Retina (tissue), 1 donor: ENCODE results near the gene ESYT2.
A peak's percentile ranks its signal among the peaks of the same experiment; 100 is the strongest.

Experiments
- DNase-seq: peaks from one replicate; pipeline ENCODE4 v3.0.0-alpha.2; 2016

The ESYT2 gene

DNA sequence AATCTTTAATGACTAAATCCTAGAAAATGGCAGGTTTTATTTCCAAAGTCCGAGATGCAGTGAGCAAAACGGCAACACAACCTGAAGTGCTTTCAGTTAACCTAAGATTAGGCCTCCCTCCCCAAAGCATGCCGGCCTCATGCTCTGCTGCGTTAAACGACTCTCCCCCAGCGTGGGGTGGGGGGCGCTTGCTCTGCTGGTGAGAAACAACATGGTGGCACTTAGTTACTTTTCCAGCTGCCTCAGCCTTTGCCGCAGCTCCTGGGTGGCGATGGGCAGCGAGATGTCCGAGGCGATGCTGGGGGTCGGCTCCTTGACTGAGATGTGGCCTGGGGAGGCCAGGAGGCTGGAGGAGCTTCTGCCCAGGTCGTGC lies 88.0 kb downstream of the ESYT2 start:
- DNase-seq, result no peak

DNA sequence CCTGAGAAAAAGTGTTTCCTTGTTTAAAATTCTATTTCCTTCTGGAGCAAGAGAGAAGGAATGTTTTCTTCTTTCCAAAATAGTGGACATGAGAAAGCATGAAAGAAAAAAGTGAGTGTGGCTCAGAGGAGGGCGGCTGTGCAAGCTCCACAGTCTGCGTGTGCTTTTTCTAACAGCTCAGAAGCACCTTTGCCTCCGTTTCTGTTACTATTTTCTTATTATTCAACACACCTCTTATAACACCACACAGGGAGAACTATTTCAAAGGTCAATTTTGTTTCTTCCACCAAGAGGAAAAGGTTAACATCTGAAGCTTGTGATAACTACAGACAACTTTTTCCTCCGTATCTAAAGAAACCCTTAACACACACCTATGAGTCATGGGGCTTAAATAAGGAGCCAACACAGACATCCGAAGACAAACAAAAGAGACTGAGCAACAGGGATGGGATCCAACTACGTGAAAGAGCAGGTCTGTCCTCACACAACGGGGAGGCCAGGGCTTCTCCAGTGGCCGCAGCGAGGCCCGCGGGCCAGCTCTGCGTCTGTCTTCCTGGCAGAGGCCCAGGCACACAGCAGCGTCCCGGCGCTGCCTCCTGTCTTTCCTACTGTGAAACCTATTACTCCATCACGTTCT lies 88.5 kb downstream of the ESYT2 start:
- DNase-seq, result no peak

DNA sequence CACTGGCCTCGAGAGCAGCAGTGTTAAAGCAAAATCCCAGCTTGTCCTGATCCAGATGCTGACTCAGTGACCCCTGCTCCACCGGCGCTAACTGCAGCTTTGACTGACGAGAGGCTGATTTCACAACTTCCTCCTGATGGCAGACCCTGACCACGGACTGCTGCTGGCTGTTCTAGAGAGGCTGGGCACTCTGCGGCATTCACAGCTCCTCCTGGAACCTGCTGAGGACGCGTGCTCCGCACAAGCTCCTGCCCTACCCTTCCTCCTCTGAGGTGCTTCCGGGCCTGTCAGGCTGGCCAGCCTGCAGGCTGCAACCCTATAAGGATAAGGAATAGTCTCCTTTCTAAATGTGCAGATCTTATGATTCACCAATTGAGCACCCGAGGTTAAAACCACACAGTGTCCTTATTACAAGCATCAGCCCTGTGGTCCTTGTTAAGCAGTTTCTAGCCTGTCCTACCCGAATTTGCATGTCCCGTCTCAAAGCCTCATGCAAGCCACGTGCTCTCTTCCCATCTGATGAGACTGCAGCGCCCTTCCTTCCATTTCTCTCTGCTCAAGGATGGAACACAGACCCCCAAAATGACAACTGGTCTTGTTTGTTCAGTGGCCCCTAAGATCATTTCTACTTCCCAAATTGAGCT lies 89.2 kb downstream of the ESYT2 start:
- no peak for DNase-seq

DNA sequence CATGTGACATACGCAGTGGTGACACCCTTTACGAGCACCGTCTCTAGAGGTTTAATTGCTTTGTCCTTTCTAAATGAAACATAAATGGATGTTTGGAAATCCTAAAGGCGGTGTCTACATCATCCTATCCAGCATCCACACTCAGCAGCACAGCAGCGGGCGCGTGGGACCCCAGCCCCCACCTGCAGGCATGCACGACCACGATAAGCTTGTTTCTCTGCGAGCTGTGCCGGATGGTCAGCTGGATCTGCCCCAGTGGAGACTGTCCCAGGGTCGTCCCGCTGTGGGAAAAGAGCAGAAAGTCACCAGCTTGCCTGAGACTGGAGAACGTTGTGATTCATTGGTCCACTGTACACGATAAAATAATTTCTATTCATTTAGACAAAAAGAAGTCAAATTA lies 90.5 kb downstream of the ESYT2 start:
- no peak for DNase-seq

DNA sequence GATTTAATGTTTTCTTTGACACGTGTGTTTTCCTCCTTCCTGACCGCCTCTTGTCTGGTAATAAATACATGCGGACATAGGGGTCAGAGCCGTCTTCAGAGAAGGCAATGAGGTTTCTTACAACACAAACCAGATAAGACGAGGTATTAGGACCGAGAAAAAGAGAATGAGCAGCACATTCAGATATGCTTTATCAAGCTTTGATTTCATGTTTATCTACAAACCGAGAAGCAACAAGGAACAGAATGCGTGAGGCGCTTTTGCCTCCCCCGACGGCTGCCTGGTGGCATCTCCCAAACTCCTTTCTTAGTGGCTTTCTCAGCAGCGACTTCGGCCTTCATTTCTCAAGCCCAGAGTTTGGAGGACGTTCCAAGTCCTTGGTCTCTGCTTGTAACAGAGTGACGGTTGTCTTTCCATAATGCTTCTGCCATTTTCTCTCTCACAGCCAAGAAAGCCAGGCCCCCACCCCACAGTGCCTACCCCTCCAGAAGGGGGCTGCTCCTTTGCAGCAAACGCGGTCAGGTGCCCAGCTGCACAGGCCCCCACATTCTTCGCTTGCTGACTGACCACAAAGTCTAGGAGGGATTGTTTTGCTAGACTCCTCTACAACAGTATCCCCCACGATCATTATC lies 92.1 kb downstream of the ESYT2 start:
- no peak for DNase-seq

DNA sequence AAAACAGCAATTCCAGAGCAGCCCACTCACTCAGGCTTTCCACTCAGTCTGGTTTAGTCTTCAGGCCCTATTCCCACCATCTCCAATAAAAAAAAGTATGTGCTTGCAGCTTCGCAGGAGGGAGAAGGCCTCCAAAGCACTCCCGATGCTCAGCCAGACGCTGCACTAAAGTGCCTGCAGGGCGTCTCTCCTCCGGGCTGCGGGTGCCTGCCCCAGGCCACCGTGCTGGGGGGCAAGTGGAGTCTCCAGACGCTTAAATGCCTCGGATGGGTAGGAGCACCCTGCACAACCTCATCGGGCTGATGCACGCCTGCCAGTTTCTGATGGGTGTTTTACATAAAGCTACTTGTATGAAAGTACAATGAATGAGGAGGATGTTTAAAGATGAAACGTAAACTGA lies 93.4 kb downstream of the ESYT2 start:
- DNase-seq, result no peak

DNA sequence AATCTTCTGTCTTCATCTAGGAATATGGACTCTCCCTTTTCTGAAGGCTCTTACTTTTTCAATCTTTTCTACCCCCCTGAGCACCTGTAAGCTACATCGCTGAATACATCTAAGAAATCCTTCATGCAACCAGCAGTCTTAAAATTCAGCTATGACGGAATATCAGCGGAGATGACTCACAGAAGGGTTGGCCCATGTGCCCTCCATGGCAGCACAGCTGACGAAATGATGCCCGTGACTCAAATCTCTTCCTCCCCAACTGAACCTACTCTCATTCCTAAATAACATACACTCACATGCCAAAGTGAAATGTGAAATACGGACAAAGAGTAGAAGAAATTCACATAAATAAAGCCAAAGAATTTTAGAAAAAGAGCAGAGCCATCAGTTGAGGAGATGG lies 94.4 kb downstream of the ESYT2 start:
- DNase-seq, result no peak

DNA sequence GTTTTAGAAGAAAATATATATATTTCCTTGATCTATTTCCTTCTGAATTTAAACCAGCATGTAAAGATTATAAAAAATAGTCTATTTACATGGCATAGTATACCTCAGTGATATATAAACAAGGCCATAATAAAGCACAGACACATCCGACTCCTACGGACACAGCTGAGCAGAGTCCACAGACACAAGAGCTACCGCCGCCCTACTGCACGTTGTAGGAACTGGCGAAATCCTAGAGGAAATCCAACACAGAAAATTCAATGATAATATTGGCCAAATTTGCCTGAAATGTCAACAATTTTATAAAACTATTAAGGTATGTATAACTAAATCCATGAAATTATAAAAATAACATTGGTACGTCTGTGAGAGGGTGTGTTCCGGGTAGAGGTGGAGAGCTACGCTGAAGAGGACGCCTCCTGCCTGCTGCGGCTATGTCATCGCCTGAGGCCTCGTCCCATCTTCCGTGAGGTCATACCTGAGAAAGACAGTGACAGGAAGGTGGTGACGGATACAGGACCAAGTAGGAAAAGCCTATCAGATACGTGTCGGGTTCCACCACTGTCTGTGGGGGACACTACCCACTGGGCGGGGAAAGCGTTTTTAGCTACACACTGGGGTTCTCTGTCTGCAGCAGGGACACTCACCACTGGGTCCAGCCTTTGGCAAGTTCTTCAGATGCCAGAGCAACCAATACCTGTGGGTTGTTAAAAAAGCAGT lies 95.4 kb downstream of the ESYT2 start:
- DNase-seq, result no peak

DNA sequence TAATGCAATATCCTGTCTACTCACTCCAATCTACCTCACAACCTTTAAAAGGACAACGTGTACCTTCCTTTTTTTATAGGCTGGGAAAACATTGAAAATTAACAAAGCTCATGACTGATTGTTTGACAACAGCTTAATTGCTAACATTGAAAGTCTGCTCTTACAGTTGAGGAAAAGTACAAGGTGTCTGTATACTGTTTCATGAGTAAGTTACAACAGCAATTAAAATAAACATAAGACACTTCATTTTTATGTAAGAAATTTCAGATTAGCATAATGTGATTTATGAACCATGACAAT lies 96.1 kb downstream of the ESYT2 start:
- no peak for DNase-seq

DNA sequence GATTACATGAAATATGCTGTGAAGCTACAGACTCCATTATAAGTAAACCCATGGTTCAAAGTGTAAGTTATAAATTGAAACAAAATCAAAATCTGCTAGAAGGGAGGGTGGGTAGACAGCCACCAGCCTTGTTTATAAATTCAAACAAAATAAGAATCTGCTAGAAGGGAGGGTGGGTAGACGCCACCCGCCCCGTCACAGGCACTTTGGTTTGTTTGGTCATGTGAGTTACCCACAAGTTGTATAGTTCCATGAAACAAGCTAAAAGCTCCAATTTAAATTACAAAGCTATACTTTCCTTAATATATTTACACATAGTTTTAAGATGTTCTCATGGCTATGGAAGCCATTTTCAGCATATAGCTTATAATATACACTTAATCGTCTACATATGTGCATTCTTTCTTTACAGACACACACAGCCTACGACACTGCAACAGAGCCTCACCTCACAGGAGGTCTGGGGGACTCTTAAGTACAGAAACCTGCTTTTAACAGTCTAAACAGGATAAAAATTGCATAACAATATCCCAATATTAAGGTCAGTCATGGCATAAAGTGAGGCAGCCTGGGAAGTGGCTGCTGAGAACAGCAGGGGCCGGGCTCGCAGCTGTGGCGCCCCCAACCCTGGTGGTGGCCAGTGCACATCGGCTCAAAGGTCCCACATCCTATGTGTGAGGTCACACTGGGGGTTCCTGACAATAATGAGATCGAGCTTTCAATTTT lies 96.7 kb downstream of the ESYT2 start:
- DNase-seq, result no peak

DNA sequence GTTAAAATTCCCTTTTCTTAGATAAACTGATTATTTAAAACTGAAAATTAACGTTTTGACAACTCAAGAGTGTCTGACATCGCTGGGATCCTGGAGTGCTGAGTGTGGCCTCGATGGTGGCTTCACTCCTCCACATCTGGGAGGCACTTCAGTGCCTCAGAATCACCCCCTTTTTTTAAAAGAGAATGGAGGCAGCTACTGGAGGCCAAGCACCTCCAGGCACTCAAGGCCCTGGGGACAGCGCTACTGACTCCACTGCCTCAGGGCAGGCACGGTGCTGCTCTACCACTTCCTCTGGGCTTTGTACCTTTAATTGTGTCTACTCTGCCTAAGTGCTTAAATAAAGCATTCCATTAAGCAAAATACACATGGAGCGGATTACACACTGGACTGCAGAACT lies 97.5 kb downstream of the ESYT2 start:
- no peak for DNase-seq

DNA sequence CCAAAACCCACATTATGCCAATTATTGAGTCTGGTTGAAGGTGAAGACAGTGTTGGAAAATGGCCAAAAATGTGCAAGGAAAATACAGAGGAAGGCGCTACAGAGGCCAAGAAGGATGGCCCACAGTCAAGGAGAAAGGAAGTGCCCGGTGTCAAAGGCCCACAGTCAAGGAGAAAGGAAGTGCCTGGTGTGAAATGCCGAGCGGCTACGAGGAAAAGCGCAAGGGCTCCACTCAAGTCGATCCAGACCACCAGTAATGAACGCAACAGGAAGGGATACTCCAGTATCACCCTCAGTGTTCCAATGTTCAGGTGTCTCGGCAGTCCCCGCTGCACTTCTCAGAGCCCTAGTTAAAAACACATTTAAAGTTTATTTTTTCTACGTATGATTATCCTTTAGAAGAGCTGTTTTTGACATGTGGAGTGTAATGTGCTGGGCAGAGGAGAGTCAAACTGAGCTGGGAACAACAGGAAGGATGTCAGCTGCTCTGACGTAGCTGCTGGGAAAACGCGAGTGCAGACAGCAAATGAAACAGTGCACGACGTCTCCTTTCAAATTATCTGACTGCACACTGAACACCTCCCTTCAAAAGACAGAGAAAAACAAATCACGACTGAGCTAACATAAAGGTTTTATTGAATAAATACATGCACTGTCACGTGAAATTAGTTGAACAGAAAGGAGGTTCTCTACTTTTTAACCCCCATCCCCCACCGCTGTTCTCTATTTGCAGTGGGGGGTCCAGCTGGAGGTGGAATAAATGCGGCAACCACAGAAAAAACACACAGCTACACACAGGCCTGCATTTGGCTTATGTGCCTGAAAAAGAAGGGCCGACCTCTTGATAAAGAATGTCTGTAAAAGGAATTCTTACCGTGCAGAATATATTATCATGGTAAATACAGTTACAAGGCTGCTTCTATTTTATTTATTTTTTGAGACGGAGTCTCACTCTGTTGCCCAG lies 98.6 kb downstream of the ESYT2 start:
- DNase-seq, result peak; percentile 42

DNA sequence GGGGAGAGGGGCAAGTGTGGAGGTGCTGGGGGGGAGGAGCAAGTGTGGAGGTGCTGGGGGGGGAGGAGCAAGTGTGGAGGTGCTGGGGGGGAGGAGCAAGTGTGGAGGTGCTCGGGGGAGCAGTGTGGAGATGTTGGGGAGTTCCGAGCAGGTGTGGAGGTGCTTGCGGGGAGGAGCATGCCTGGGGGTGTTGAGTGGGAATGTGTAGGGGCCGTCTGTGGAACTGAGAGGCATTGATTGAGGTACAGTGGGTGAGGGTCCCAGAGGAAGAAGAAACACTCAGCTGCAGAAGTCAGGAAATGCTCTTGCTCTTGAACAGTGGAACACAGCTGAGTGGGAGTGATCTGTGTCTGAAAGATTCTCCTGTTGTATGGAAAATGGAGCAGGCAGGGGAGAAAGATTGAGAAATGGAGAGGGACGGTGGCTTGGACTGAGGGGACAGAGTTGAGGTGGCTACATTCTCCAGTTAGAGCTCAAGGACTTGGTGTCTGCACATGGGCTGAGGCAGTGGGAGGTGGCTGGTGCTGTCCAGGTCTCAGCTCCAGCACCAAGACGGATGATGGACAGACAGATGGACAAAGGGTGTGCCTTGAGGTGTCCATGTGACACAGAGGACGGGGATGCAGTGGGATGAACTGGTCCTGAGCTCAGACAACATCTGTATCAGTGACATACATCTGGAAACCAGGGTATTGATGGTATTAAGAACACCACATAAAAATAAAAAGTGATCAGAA lies 99.5 kb downstream of the ESYT2 start:
- DNase-seq, result no peak

DNA sequence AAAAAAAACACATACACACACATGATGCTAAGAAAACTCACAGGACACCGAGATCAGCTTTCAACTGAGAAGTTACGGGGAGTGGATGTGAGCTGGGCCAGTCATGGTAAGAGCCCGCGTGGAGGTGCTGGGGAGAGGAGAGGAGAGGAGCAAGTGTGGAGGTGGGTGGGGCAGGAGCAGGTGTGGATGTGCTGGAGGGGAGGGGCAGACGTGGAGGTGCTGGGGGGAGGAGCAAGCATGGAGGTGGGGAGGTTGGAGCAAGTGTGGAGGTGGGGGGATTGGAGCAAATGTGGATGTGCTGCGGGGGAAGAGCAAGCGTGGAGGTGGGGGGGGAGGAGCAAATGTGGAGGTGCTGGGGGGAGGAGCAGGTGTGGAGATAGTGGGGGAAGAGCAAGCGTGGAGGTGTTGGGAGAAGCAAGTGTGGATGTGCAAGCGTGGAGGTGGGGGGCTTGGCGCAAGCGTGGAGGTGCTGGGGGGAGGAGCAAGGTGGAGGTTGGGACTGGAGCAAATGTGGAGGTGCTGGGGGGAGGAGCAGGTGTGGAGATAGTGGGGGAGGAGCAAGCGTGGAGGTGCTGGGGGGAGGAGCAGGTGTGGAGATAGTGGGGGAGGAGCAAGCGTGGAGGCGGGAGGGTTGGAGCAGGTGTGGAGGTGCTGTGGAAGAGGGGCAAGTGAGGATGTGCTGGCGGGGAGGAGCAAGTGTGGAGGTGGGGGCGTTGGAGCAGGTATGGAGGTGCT lies 100.2 kb downstream of the ESYT2 start:
- DNase-seq, result no peak

DNA sequence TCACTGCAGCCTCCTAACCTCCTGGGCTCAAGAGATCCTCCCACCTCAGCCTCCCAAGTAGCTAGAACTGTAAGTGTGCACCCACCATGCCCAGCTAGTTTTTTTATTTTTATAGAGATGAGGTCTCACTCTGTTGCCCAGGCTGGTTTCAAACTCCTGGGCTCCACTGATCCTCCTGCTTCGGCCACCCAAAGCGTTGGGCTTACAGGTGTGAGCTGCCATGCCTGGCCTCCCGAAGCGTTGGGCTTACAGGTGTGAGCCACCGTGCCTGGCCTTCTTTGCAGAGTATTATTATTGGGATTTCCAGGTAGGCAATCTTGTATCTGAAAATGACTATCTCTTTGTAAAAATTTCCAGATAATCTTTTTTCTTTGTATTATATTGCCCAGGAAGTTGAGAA lies 101.6 kb downstream of the ESYT2 start:
- no peak for DNase-seq

DNA sequence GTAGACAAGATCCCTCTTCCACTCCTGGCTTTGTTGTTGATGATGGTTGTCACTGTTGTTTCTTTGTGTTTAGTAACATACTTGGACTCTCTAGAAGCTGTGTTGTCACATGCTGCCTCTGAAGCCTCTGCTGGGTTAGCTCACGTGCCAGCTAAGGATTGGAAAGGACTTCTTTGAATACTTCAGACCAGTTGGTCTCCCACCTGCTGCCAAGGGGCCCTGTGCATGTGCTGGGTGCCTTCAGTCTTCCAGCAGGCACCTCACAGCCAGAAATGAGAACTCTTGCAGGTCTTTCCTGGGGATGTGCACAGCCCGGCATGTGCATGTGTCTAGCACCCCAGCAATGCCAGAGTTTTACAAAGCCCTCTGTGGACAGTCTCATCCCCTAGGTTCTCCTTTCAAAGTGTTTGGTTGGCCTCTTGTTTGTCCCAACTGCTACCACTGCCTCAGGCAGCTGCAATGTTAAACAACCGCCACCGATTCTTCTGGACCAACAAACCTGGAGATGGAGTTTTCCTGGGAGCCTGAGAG lies 103.0 kb downstream of the ESYT2 start:
- no peak for DNase-seq

DNA sequence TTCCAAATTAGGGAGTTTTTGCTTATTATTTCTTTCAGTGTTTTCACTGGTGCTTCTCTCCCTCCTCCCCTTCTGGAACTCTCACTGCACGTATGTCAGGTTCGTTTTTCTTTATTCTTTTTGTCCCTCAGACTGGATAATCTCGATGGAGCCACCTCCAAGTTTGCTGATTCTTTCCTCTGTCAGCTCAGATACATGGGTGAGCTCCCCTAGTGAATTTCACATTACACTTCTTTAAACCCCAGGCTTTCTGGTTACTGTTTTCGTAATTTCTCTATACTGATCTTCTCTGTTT lies 103.9 kb downstream of the ESYT2 start:
- DNase-seq, result no peak

DNA sequence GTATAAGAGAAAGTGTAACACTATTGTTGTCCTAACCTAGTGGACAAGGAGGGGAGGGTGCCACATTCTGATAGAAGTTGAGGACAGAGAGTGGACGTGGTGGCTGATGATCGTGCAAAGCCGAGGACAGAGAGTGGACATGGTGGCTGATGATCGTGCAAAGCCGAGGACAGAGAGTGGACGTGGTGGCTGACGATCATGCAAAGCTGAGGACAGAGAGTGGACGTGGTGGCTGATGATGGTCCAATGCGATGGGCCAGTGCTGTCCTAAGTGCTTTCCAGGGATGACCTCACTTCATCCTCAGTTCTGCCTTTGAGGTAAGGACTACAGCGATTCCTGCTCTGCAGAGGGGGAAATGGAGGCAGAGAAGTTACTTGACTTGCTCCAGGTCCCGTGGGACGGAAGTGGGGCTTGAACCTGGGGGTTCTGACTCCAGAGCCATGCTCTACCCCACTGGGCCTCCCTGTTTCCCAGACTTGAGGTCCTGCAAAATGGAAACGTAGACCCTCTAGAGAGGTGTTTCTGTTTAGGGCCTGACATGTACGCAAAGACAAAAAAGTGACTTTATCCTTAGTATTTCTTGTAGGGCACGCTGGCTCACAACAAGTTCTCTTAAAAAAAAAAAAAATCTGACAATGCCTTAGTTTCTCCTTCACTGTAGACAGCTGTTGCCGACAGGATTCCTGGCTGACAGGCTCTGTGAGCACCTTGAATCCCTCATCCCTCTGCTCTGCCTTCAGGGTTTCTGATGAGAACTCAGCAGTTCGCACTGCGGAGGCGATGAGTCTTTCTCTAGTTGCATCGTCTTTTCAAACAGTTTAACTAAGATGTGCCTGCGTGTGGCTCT lies 104.4 kb downstream of the ESYT2 start:
- no peak for DNase-seq

DNA sequence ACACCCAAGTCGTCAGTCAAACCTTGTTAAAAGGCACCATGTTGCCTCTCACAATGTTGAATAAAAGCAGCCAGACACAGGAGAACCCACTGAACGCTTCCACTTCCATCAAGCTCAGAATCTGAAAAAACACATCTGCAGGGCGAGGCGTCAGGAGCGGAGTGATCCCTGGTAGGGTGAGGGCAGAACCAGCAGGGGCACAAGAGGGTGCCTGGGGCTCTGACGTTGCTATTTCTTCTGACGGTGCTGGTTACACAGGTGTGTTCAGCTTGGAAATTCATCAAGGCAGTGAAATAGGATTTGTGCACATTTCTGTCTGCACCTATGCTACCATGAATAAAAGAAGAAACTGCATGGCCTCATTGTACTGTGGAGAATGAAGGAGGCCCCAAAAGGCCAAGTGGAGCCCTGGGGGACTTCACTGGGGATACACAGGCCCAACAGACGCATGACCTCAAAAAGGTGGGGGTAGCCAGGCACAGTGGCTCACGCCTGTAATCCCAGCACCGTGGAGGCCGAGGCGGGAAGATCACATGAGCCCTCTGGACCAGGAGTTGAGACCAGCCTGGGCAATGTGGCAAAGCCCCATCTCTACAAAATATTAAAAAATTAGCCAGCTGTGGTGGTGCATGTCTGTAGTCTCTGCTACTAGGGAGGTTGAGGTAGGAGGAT lies 105.5 kb downstream of the ESYT2 start:
- no peak for DNase-seq
